Activated T-cell treated with anti-CD3 and anti-CD28 coated beads for 4 hours (primary cell): Measurements from ENCODE around the gene VPS37C.
A peak's percentile ranks its signal among the peaks of the same experiment; 100 is the strongest.

Experiments used
- DNase-seq: peaks from one replicate; pipeline ENCODE4 v3.0.0-alpha.2; 2020

The VPS37C gene

DNA sequence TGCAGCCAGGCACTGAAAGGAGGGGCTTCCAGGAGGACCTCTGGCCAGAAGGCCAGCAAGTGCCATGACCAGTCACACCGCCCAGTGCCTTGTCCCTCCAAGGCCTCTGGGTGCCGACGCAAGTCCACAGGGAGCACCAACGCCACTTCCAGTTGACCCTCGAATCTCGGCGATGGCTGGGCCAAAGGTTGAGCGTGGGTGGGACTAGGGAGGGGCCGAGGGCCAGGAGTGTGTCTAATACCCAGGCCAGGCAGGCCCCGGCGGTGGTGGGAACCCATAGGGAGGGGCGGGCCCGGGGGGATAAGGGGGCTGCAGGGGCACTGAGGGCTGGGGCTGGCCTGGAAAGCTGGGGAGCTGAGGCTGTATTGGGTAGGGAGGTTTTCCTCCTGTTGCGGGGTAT, 29.6 kb downstream of the VPS37C start:
- DNase-seq, result no peak

DNA sequence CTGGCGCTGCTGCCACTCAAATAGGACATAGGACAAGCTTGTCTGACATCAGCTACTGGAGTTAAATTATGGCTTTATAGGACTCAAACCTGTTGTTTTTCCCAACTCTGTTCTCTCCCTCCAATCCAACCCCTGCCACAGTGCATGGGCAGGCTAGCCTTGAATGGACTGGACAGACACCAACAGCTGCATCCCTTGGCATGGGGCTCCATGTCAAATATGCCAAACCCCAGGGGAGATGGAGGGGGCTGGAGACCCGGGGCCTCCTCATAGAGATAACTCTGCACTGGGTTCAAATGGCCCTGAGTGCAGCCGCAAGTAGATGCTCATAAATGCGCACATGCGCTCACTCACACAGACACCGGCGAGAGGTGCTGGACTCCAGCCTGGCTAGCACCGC, 30.0 kb downstream of the VPS37C start:
- DNase-seq, result no peak

DNA sequence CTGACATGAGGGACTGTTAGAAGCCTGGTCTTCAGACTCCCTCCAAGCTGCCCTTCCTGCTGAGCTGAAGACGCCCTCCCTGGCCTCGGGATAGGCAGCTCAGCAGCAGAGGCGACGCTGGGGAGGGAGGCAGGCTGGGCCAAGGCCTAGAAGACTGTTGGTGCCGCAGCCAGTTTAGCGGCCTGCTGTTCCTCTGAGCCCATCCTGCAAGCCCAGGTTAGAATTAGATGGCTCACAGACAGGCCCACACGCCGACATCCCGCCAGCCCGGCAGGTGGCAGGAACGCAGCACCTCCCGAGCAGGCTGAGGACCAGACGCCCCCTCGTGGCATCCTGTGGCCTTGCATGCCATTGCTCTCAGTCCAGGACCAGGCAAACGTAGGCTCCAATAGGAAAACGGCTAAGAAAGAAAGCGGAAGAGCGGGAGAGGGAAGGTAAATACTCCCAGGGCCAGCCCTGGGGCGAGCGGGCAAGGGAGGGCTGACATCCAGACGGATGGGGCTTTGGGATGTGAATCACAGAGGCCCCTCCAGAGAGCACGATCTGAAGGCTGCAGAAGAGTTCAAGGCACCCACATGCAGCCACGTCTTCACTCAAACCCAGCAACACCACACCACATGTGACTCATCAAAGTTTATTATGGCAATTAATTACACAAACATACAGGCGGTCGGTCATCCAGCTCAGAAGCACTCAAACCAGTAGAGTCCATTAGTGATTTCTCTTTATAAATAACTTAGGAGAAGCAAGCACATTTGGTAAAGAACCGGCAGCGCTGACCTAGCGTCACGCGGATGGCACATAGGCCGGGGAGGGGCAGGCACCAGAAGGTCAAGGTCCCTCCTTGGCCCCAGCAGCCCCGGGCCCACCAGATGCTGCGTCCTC, 31.3 kb downstream of the VPS37C start:
- DNase-seq, result peak; percentile 86

DNA sequence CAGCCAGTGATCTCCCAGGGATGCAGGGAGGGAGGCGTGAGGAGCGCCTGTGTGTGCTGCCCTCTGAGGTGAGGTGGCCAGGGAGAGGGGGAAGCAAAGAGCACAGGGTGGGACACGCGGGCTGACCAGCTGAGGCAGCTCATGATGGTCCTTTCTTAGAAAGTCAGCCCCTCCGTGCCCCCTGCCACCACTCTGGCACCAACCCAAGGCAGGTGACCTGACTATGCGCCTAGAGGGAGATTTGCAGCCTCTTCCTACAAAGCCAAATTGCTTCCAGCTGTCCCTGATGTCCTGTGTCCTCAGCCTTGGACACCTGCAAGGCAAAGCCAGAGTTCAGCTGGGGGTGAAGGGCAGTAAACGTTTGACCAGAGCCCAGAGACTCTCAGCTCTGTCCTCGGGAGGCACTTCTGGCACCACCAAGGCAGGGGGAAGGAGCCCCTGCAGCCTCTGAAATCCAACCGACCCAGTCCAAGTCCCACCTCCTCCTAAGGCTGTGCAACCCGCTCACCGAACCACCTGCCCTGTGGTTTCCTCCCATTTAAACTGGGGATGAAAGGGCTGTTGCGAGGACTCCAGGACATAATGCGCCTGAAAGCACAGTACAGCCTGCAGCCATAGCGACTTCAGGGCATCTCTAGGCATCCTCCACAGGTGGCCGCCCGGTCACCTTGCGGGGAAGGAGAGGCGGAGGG, 32.1 kb downstream of the VPS37C start:
- DNase-seq, result no peak

DNA sequence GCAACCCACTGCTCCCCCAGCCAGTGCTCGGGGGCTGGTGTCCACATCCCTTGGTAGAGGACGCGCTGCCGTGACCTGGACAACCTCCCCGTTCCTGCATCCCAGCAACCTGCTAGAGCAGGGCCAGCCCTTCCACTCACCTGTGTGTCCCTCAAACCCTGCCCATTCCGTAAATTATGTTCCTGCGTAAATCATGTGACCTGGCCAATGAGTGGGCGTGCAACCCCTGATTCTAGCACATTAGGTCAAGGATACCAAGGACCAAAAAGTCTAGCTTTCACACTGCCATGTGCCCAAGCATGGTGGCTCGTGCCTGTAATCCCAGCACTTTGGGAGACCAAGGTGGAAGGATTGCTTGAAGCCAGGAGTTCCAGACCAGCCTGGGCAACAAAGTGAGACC, 33.2 kb downstream of the VPS37C start:
- DNase-seq, result no peak

DNA sequence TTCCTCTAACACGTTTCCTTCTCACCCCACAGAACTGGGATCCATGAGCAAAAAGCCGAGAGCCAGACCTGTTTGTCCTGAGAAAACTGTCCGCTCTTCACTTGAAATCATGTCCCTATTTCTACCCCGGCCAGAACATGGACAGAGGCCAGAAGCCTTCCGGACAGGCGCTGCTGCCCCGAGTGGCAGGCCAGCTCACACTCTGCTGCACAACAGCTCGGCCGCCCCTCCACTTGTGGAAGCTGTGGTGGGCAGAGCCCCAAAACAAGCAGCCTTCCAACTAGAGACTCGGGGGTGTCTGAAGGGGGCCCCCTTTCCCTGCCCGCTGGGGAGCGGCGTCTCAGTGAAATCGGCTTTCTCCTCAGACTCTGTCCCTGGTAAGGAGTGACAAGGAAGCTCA, 35.0 kb downstream of the VPS37C start:
- no peak for DNase-seq

DNA sequence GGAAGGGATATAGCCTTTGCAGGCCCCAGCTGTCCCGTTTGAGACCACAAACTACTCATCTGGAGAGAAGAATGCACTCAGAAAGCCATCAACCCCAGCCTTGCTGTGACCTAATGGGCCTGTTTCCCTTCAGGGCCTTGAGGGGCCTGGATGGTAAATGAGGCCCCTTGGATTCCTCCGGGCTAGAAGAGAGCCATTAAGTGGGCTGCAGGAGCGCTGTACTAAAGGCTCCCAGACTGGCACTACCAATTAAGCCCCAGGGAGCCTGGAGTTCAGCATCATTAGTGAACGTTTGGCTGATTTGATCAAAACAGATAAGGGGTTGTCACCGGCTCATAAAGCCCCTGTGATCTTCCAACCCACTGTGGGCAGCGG, 35.9 kb downstream of the VPS37C start:
- no peak for DNase-seq

DNA sequence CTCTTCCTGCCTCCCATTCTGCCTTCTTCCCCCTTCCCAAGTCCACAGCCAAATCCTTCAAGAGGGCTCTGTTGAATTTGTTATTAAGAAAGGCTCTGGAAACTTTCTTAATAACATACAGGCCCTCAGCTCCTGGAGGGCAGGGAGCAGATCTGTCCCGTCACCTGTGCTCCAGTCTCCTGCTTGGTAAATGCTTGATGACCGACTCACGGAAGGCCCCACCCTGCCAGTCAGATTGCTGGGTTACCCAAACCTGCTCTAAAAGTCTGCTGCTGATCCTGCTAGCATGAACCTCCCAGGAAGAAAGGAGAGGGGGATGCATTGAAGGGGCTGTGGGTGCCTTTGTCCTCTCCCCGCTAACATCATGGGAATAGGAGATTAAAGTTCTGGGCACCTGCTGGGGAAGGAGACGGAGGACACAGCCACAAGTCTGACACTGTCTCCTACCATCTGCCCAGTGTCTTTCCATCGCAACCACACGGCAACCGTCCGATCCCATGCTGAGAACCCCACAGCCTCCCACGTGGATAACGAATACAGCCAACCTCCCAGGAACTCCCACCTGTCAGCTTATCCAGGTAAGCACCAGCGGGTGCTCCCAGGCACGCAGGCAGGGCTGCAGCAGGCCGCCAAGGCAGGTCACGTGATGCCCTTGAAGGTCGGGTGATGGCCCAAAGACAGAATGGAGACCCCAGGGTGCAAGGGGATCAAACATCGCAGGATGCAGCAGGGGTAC, 36.5 kb downstream of the VPS37C start:
- DNase-seq, result no peak

DNA sequence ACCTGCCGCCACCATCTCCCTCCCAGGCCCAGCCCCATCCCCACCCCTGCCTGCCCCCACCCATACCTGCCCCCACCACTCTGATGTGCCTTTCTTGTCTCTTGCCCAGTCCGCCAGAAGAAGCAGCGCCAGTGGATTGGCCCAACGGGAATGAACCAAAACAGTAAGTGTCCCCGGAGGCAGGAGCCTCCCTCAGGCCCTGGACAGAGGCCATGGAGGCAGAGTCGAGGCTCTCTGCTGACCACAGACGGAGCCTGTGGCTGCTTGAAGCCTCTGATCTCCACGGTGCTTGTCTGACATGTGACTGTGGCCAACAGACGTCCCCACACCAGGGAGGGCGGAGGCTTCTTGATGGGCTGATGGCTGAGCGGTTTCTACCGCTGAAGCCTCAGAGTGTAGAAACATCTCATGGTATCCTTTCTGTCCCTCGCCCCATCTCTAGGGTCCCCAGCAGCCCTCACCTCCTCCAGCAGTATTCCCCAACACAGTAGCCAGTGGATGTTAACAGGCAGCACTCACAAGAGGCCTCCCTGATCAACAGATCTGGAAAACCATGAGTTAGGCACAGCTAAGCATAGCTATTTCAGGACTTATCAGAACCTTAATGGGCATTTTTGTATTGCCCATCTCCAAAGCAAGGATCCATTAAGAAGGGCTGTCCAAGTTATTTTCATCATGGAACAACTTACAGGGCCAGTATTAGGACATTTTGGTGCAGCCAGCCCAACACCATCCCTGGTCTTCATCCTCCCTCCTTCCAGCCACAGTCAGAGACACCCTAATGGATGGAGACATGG, 37.3 kb downstream of the VPS37C start:
- DNase-seq, result no peak

DNA sequence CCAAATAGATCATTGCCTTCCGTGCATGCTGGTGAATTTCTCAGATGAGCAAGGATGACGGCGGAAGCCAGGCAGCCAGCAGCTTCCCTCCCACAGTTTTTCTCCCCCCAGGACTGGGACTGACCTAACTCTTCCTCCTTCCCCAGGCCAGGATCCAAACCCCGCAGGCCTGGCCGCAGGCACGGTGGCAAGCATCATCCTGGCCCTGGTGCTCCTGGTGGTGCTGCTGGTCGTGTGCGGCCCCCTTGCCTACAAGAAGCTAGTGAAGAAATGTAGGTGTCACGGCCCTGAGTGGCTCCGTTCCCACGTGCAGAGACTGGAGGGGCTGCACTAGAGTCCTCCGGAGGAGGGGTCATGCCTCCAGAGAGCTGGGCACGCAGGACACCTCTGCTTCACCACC, 38.5 kb downstream of the VPS37C start:
- DNase-seq, result no peak

DNA sequence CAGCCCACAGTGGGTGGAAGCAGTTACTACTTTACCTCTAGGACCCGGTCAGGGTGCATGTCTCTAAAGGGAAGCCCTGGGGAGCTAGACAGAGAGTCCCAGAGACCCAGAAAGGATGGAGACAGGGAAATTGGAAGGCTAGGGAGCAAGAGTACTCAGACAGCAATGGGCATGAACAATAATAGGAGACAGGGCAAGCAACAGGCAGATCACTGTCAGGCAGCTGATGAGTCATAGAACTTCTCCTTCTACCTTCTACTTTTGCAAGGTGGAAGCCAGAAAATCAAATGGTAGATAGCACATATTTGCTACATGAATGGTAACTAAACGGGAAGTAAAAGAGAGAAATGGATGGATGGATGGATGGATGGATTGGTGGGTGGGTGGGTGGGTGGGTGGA, 39.3 kb downstream of the VPS37C start:
- no peak for DNase-seq

DNA sequence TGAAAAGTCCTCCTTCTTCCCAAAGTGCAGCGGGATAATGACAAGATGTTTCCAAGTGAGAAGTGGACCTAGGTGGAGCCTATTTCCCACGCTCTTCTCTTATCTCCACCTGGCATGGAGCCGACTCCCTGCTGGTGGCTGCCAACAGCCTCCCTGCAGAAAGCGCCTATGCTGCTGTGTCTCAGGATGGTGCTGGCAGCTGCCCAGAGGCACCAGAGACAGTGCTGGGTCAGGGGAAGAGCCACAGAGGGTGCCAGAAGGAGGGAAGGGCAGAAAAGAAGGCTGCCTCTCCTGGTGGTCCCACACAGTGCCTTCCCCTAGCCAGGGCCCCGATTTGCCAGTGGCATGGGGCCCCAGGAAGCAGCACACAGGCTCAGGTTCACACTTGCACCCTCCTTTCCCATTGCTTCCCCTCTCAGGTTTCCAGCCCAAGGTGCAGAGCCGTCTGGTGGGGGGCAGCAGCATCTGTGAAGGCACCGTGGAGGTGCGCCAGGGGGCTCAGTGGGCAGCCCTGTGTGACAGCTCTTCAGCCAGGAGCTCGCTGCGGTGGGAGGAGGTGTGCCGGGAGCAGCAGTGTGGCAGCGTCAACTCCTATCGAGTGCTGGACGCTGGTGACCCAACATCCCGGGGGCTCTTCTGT, 39.9 kb downstream of the VPS37C start:
- no peak for DNase-seq

DNA sequence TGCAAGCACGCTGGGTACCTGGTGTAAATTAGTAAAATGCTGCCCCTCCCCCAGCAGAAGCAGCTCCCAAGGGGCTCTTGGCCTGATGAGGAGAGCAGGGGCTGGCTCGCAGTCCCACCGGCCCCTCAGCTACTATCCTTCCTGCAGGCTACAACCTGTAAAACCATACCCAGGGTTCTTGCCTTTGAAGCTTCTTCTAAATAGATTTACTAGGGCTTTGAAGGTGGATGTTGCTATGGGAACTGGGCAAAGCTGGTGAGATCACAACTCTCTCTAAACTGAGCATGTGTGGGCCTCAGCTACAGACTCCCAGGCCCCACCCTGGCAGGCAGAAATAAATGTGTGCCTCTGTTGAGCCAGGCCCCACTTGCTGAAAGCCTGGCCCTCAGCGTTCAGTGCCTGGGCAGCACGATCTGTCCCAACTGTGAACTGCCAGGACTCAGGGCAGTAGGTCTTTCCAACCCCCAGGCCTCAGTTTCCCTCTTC, 40.5 kb downstream of the VPS37C start:
- no peak for DNase-seq

DNA sequence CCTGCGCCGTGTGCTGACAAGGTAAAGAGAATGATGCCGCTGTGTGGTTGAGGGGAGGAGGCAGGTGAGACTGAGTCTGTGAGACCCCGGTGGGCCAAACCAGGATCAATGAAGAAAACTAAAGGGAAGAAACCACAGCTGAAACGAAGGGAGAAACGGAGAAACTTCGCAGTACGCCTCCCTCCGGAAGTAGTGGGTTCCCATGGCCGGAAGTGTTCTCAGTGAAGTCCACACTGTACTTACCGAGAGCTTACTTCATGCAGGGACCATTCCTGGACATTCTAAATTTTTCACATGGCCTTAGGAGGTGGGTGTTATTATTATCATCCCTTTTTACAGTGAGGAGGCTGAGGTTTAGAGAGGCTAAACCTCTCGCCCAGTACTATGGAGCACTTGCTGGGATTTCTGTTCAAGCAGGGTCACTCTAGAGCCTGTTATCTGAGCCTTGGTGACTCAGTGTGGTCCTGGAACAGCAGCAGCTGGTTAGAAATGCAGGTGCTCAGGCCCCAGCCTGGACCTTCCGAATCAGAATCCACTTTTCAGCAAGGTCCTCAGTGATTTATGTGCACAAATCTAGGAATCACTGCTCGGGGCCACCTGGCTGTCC, 41.0 kb downstream of the VPS37C start:
- no peak for DNase-seq

DNA sequence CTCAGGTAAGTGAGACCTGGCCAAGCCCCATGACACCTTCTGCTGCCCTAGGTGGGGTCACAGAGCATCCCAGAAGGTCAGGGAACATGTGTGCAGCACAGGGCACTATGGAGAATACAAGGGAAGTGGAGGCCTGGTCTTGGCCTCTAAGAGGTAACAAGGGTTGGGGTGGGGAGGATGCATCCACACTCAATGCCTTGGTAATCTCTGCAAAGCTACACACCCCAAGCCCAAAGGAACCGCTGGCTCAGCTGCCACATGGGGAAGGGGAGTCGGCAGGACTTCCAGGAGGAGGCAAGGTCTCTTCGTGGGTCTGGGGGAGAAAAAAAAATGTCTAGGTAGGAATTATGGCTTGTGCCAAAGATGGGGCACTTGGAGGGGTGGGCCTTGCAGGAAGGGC, 41.7 kb downstream of the VPS37C start:
- DNase-seq, result no peak

DNA sequence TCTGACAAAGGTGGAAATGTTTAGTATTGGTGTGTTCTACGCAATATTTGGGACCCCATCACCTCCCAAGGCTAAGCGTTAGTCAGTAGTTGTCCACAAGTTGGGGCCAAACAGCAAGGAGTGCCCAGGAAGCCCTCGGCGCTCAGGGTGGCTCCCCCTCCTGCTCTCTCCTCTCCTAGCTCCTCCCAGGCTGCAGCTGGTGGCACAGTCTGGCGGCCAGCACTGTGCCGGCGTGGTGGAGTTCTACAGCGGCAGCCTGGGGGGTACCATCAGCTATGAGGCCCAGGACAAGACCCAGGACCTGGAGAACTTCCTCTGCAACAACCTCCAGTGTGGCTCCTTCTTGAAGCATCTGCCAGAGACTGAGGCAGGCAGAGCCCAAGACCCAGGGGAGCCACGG, 42.2 kb downstream of the VPS37C start:
- no peak for DNase-seq

DNA sequence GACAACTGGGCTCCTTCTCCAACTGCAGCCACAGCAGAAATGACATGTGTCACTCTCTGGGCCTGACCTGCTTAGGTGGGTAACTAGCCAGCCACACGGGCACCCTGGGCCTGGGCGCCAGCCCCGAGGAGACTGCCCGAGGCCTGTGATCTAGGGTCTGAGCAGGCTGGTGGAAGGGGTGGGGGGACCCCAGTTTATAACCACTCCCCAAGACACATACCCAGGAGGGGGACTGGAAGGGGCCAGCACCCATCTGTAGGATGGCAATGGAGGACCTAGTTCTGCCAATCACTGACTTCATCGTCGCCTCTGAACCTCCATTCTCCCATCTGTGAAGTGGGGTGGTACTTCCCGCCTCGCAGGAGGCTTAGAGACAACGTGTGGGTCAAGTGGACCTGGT, 42.8 kb downstream of the VPS37C start:
- no peak for DNase-seq

DNA sequence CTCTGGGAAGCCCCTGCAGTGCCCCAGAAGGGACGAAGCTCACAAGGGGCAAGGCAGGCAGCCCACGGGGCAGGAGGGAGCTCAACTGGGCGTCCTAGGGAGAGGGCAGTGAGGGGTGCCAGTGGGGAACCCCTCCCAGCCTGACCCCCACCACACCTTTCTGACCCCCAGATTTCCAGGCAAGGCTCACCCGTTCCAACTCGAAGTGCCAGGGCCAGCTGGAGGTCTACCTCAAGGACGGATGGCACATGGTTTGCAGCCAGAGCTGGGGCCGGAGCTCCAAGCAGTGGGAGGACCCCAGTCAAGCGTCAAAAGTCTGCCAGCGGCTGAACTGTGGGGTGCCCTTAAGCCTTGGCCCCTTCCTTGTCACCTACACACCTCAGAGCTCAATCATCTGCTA, 43.2 kb downstream of the VPS37C start:
- no peak for DNase-seq

DNA sequence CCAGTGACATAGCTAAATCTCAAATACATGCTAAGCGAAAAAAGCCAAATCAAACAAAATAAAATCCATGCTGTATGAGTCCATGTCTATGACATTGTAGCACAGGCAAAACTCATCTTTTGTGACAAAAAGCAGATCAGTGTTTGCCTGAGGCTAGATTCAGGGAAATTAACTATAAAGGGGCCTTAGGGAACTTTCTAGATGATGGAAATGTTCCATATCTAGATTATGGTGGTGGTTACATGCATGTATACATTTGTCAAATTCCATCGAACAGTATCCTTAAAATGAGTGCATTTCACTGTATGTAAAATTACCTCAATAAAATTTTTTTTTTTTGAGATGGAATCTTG, 44.1 kb downstream of the VPS37C start:
- no peak for DNase-seq

DNA sequence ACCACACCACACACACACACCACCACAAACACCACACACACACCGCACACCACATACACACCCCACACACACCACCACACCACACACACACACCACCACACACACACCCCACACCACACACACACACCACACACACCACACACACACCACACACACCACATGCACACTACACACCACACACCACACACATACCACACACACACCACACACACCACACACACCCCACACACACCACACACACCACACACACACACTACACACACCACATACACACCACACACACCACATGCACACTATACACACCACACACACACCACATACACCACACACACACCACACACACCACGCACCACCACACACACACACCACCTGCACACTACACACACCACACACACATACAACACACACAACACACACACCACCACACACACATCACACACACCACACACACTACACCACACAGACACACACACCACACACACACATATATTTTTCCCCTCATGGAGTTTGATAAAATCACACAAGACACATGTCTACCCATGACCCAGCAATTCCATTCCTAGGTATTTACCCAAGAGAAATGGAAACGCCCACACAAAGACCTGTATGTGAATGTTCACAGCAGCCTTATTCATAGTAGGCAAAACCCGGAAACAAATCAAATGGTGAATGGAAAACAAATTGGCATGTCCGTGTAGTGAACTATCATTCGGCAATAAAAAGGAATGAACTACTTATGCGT, 44.6 kb downstream of the VPS37C start:
- DNase-seq, result no peak

DNA sequence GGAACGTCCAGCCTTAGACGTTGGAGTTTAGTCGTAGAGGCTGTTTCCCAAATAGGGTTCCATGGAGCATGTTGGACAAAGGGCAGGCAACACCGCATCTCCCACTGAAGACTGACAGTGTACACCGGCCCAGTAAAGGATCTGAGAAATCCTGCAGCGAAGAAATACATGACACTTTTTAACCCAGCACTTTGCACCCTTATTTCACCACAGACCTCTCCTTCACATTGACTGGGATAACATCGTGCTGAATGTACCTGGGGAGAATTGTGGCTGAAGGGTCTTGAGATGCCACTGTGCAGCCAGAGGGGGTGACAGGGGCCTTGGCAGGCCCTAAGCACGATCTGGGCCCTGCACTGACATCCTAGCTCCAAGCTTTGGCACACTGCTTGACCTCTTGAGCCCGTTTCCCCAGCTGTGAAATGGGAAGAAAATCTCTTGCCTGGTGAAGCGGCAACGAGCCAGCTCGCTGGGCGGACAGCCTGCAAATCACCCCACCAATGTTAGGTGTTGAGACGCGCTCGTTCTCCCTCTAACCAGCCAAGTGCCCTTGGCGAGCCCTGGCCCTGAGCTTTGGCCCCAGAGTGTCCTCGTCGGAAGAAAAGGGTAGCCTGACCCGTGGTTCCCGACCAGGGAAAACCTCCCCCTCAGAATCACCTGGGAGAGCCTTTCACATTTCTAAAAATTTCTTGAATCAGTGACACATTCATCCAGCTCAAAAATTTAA, 45.6 kb downstream of the VPS37C start:
- no peak for DNase-seq
